Middle frontal gyrus (tissue), 1 donor: ENCODE data around the gene ZNF77.
"Not testable (repeated sequence)": the region's sequence is repeated elsewhere in the genome, so short reads cannot be mapped to it uniquely, and the experiment has no call there.

Experiments
- DNase-seq: peaks from one replicate; pipeline ENCODE4 v3.0.0-alpha.2; 2015; ENCODE audit warnings: low spot score; ENCODE audit errors: extremely low spot score

ZNF77 gene

GRCh38 chr19:2917275-2918184 lies 27.2 kb downstream of the ZNF77 start:
- no peak for DNase-seq

- DNase-seq, result no peak
These were observed 32.5 kb downstream of the ZNF77 start for GRCh38 chr19:2912306-2912705.

GRCh38 chr19:2906631-2907195 lies 38.1 kb downstream of the ZNF77 start:
- no peak for DNase-seq

GRCh38 chr19:2905918-2906519 lies 38.8 kb downstream of the ZNF77 start:
- no peak for DNase-seq

GRCh38 chr19:2903326-2903725 lies 41.4 kb downstream of the ZNF77 start:
- DNase-seq, result not testable (repeated sequence)

GRCh38 chr19:2902590-2903218 lies 42.1 kb downstream of the ZNF77 start:
- DNase-seq, result no peak

GRCh38 chr19:2900296-2901252 lies 44.2 kb downstream of the ZNF77 start, which contains the start of gene ZNF57:
ZNF57 (plus strand) TSS chr19:2900928; CDS start chr19:2901046, 118 bp downstream.
- peak; percentile 99 for DNase-seq

GRCh38 chr19:2896694-2897093 lies 48.1 kb downstream of the ZNF77 start:
- DNase-seq, result no peak

GRCh38 chr19:2890531-2890930 lies 54.2 kb downstream of the ZNF77 start:
- not testable (repeated sequence) for DNase-seq

GRCh38 chr19:2888731-2889224 lies 56.0 kb downstream of the ZNF77 start:
- no peak for DNase-seq

GRCh38 chr19:2887391-2887914 lies 57.3 kb downstream of the ZNF77 start:
- peak; percentile 20 for DNase-seq

- DNase-seq, result no peak
These were observed 59.0 kb downstream of the ZNF77 start for GRCh38 chr19:2885736-2886135.

GRCh38 chr19:2883686-2884439 lies 60.9 kb downstream of the ZNF77 start:
- no peak for DNase-seq
